ENCODE results near the gene HIVEP2.

HIVEP2 gene

GRCh38 chr6:142816031-142816430 lies 128.9 kb downstream of the HIVEP2 start:
- no peak for ATAC-seq

- no peak for ATAC-seq
Measured at GRCh38 chr6:142811923-142812322, 133.1 kb downstream of the HIVEP2 start.

GRCh38 chr6:142810952-142811514 lies 133.9 kb downstream of the HIVEP2 start:
- ATAC-seq = peak; percentile 59 to 62

GRCh38 chr6:142809947-142810346 lies 135.0 kb downstream of the HIVEP2 start:
- ATAC-seq = no peak

GRCh38 chr6:142808405-142809061 lies 136.4 kb downstream of the HIVEP2 start:
- no peak for ATAC-seq

GRCh38 chr6:142805042-142805441 lies 139.9 kb downstream of the HIVEP2 start:
- no peak for ATAC-seq

- peak; percentile 56 to 57 for ATAC-seq
Measured at GRCh38 chr6:142804490-142804889, 140.5 kb downstream of the HIVEP2 start.

GRCh38 chr6:142803495-142804058 lies 141.4 kb downstream of the HIVEP2 start:
- ATAC-seq = no peak

- no peak for ATAC-seq
Measured at GRCh38 chr6:142803032-142803431, 141.9 kb downstream of the HIVEP2 start.

- ATAC-seq = peak; percentile 80 to 81
Measured at GRCh38 chr6:142802124-142802523, 142.9 kb downstream of the HIVEP2 start.

- peak; percentile 27 to 29 for ATAC-seq
Measured at GRCh38 chr6:142800240-142800639, 144.7 kb downstream of the HIVEP2 start.

GRCh38 chr6:142799639-142800038 lies 145.3 kb downstream of the HIVEP2 start:
- ATAC-seq = no peak

GRCh38 chr6:142797159-142797558 lies 147.8 kb downstream of the HIVEP2 start:
- ATAC-seq = no peak

- ATAC-seq = no peak
Measured at GRCh38 chr6:142796571-142796970, 148.4 kb downstream of the HIVEP2 start.

- ATAC-seq = peak in 1 of 2 donors; percentile 42
Measured at GRCh38 chr6:142796024-142796423, 149.0 kb downstream of the HIVEP2 start.

- no peak for ATAC-seq
Measured at GRCh38 chr6:142794424-142794823, 150.6 kb downstream of the HIVEP2 start.

GRCh38 chr6:142790257-142790656 lies 154.7 kb downstream of the HIVEP2 start:
- no peak for ATAC-seq

GRCh38 chr6:142787422-142787821 lies 157.6 kb downstream of the HIVEP2 start:
- no peak for ATAC-seq

GRCh38 chr6:142786476-142786875 lies 158.5 kb downstream of the HIVEP2 start:
- ATAC-seq = no peak

GRCh38 chr6:142784344-142784743 lies 160.6 kb downstream of the HIVEP2 start:
- peak; percentile 92 to 93 for ATAC-seq

GRCh38 chr6:142783499-142783898 lies 161.5 kb downstream of the HIVEP2 start:
- ATAC-seq = no peak

- ATAC-seq = no peak
Measured at GRCh38 chr6:142781129-142781528, 163.8 kb downstream of the HIVEP2 start.

GRCh38 chr6:142773859-142774648 lies 170.9 kb downstream of the HIVEP2 start:
- ATAC-seq = peak in 1 of 2 donors; percentile 26

- ATAC-seq = peak; percentile 88 to 91
Measured at GRCh38 chr6:142773324-142773723, 171.7 kb downstream of the HIVEP2 start.

Data from activated CD4-positive, CD25-positive, alpha-beta regulatory T cell treated with anti-CD3 and anti-CD28 coated beads, Interleukin-2, amount 50 U/mL, for 24 hours (primary cell).